Activated T-cell treated with anti-CD3 and anti-CD28 coated beads for 1 hour (primary cell): ENCODE data around the gene SCAPER.
"Not testable (repeated sequence)": the region's sequence is repeated elsewhere in the genome, so short reads cannot be mapped to it uniquely, and the experiment has no call there.

Experiments used
- DNase-seq: peaks from one replicate; pipeline ENCODE4 v3.0.0-alpha.2; 2020; ENCODE audit warnings: low read depth

The SCAPER gene

GRCh38 chr15:76772776-76773175, 132.4 kb downstream of the SCAPER start:
- DNase-seq = no peak

DNA sequence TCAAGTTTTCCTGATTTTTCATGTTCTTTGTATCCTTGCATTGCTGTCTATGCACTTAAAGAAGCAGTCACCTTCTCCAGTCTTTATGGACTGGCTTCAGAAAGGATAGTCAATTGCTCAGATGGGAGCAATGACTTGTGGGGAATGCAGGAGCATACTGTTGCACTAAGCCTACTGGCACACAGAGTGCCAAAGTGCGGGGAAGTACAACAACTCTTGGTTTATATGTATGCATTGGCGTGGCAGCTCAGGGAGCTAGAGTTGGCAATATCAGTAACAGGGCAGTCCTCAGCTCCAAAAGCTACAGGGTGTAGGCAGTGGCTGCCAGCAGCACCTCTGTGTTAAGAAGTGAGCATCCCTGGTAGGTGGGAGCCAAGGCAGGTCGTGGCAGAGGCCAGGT, 141.1 kb downstream of the SCAPER start:
- DNase-seq = no peak

GRCh38 chr15:76763554-76763953, 141.6 kb downstream of the SCAPER start:
- no peak for DNase-seq

GRCh38 chr15:76756381-76756780, 148.8 kb downstream of the SCAPER start:
- no peak for DNase-seq

GRCh38 chr15:76753771-76754170, 151.4 kb downstream of the SCAPER start:
- no peak for DNase-seq

- DNase-seq = no peak
Measured at GRCh38 chr15:76753131-76753530, 152.0 kb downstream of the SCAPER start.

DNA sequence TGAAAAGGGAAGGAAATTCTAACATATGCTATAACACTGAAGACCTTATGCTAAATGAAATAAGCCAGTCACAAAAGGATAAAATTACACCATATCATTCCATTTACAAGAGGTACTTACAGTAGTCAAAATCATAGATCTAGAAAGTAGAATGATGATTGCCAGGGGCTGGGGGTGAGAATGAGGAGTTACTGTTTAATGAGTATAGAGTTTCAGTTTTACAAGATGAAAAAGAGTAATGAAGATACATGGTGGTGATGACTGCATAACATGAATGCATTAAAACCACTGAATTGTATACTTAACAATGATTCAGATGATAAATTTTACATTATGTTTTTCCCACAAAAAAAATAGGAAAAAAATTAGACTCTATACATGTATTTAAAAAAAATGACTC, 152.6 kb downstream of the SCAPER start:
- no peak for DNase-seq

DNA sequence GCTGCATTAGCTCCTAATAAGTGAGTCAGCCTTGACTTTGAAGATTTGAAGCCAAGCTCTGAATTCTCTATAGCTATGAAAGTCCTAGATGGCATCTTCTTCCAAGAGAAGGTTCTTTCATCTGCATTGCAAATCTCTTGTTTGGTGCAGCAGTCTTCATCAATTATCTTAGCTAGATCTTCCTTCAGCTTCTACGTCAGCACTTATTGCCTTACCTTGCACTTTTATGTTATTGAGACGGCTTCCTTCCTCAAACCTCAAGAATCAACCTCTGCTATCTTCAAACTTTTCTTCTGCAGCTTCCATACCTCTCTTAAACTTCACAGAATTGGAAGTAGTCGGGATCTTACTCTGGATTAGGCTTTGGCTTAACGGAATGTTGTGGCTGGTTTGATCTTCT, 167.6 kb downstream of the SCAPER start:
- no peak for DNase-seq

- not testable (repeated sequence) for DNase-seq
Measured at GRCh38 chr15:76732321-76732720, 172.8 kb downstream of the SCAPER start.

DNA sequence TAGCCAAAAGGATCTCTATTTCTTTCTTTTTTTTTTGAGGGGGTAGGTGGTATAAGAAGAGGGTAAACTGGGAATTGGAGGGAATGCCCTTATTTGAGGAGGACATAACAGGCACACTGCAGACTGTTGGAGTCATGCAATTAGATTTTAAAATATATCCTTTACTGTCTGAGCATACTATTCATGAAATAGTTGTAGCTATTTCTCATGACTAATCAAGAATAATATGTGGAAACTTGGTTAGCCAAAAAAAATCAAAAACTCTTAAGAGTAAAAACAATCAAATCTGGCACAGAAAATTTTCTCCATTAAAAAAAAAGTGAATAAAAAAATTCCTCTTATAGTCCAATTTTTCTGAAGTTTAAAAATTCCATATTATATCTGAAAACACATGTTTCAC, 174.9 kb downstream of the SCAPER start:
- DNase-seq = no peak

GRCh38 chr15:76718863-76719262, 186.3 kb downstream of the SCAPER start:
- DNase-seq = no peak

- DNase-seq = no peak
Measured at GRCh38 chr15:76714950-76715349, 190.2 kb downstream of the SCAPER start.

- no peak for DNase-seq
Measured at GRCh38 chr15:76711351-76711827, 193.8 kb downstream of the SCAPER start.

DNA sequence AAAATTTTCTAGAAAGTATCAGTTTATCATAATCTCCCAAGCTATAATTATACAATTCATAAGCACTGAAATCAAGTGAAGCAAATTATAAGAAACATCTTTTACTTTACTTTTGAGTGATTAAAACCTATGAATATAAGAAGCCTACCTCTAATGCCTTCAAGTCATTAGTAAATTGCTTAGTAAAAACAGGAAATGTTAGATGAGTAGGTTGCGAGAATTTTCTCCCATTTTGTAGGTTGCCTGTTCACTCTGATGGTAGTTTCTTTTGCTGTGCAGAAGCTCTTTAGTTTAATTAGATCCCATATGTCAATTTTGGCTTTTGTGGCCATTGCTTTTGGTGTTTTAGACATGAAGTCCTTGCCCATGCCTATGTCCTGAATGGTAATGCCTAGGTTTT, 201.1 kb downstream of the SCAPER start:
- not testable (repeated sequence) for DNase-seq

DNA sequence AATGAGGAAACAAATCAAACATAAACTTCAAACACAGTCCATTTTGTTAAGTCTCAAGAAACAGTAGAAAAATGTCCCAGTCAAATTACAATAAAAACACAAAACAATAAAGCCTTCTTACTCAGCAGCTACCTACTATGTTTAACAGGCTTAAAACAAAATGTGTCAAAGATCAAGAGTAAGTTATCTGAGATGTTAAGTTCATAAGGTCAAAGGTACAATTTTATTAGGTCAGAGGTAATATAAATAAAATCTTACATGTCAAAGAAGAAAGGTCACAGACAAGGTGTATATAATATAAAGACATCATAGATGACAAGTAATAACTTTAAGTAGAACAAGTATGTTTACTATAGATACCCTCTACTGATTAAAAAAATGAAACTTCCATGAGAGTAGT, 208.3 kb downstream of the SCAPER start:
- no peak for DNase-seq

GRCh38 chr15:76692546-76692945, 212.6 kb downstream of the SCAPER start:
- not testable (repeated sequence) for DNase-seq

DNA sequence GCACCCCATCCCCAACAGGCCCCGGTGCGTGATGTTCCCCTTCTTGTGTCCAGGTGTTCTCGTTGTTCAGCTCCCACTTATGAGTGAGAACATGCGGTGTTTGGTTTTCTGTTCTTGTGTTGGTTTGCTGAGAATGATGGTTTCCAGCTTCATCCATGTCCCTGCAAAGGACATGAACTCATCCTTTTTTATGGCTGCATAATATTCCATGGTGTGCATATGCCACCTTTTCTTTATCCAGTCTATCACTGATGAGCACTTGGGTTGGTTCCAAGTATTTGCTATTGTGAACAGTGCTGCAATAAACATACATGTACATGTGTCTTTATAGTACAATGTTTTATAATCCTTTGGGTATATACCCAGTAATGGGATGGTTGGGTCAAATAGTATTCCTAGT, 217.5 kb downstream of the SCAPER start:
- not testable (repeated sequence) for DNase-seq

GRCh38 chr15:76684002-76684401, 221.1 kb downstream of the SCAPER start:
- DNase-seq = no peak

DNA sequence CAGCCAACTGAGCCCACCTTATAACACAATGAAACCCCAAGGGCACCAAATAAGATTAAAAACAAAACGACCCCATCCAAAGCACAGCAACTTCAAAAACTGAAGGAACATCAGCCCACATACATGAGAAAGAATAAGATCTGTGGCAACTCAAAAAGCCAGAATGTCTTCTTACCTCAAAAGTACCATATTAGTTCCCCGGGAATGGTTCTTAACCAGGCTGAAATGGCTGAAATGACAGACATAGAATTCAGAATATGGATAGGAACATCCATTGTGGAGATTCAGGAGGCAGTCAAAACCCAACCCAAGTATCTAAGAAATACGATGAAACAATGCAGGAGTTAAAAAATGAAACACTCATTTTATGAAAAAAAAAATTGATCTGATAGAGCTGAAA, 222.3 kb downstream of the SCAPER start:
- DNase-seq = no peak

DNA sequence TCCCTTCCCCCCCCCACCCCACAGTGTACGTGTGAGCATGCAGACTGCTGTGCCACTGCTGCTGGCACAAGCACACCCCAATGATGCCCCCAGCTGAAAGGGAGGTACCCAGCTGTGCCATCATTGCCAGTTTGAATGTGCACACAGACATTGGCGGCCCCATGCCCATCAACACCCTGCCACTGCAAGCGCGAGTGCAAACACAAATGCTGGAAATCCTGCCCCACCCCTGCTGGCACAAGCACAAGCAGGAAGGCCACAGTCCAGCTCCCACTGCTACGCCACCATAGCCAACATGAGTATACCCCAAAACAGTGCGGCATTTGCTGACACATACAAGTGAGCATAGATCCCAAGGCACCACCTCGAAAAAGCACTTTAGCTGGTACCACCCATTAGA, 222.9 kb downstream of the SCAPER start:
- no peak for DNase-seq

DNA sequence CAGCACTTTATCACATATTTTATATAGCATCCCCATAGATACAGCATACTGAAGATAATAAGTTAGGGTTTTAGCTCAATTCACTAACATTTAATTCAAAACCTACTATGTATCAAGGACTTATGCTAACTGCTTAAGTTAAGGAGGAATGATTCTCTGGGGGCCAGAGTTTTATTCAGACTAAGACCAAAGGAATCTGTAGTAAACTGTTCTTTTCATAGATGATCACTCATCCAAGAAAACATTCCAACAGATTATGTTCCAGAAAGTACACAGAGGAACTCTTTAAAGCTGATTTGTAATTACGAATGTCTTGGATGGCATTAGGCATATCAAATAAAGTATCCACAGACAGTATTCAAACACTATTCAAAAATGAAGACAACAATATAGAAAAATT, 226.4 kb downstream of the SCAPER start:
- DNase-seq = no peak

DNA sequence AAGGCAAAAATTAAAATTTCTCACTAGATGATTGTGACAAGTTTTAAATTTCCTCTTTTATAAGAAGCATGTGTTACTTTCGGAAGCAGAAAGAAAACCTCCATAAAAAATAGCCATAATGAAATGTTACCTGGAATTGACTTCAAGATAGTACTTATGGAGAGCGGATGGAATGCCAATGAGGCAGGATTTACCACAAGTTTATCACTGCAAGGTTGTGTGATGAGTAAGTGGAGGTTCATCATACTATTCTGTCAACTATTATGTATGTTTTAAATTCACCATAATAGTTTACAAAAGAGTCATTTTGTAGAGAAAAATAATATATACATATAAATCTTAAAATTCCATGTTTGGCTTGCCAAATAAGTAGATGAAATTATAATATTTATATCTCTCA, 230.3 kb downstream of the SCAPER start:
- DNase-seq = no peak

DNA sequence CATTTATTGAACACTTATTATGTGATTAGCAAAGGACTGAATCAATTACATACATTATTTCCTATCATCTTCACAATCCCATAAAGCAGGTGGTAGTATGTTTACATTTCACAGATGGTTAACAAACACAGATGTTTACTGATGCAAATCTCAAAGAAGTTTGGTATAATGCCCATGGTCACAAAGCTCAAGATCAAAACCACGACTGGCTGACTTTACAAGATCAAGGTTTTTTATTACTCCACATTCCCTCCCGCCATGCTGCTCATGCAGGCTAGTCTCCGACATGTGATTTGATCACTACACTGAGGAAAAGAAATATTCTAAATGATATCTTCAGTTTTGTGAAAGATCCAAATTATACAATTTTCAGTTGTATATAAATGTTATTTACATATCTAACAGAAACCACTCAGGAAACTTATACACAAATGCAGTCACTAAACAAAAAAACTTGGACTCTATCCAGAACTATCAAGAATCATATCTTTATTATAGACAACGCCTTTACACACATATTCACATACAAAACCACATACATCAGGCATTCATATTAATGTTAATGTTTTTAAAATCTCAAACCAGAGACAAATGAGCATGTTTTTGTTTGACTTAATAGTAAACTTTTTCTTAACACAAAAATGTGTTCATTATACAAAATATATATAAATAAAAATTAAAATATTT, 235.5 kb downstream of the SCAPER start:
- no peak for DNase-seq

DNA sequence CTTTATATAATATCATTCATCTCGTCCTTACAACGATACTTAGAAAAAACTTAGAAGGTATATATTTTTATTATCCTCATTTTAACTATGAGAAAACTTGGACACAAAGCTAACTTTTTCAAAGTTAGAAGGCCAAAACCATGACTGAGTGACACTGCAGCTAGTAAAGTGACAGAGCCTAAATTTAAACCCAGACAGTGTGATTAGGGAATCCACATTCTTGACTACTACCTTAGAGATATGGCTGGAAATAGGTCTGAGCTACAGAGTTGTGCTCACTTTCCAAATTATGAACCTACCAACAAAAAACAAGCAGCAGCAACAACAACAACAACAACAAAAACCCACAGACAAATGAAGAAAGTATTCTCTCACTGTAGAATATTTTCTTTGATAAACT, 236.2 kb downstream of the SCAPER start:
- DNase-seq = no peak
